ENCODE data around the gene RPGRIP1.

RPGRIP1 gene

DNA sequence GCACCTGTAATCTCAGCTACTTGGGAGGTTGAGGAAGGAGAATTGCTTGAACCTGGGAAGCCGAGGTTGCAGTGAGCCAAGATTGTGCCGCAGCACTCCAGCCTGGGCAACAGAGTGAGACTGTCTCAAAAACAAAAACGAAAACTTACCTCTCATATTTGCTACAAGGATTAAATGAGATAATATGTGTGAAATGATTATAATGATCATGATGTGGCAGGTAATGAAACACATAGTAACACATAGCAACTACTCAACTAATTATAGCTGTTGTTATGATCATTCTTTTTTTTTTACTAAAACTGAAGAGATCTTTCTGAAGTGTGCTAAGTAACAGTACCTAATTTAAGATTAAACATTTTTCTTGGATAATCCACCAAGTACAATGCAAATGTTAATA is 30.1 kb downstream of the RPGRIP1 start:
- TF ChIP-seq, protein P1, sequence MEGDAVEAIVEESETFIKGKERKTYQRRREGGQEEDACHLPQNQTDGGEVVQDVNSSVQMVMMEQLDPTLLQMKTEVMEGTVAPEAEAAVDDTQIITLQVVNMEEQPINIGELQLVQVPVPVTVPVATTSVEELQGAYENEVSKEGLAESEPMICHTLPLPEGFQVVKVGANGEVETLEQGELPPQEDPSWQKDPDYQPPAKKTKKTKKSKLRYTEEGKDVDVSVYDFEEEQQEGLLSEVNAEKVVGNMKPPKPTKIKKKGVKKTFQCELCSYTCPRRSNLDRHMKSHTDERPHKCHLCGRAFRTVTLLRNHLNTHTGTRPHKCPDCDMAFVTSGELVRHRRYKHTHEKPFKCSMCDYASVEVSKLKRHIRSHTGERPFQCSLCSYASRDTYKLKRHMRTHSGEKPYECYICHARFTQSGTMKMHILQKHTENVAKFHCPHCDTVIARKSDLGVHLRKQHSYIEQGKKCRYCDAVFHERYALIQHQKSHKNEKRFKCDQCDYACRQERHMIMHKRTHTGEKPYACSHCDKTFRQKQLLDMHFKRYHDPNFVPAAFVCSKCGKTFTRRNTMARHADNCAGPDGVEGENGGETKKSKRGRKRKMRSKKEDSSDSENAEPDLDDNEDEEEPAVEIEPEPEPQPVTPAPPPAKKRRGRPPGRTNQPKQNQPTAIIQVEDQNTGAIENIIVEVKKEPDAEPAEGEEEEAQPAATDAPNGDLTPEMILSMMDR (conservative IDR thresholded peaks at IDR 0.05; ENCODE audit: control insufficient read depth, insufficient read depth, low read depth, low read length): no peak
- H3K4me3 ChIP-seq (ENCODE audit: control insufficient read depth, low read depth, low read length): no peak overlapping the region
- no peak for DNase-seq (ENCODE audit: low read depth)

DNA sequence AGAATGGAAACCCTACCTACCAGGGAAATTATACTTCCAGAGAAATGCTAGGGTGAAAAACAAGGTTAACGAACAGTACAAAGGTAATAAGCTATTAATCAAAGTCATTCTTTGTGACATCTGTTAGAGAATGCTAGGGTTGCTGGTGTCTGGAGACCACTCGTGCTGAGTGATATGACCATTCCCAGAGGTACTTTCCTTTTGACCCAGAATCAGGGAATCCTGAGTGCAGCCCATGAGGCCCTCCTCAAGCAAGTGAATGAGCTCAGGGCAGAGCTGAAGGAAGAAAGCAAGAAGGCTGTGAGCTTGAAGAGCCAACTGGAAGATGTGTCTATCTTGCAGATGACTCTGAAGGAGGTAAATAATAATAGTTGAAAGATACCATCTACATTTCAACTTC is 31.7 kb downstream of the RPGRIP1 start:
- no peak for DNase-seq (ENCODE audit: low read depth)
- no peak overlapping the region for H3K4me3 ChIP-seq (ENCODE audit: control insufficient read depth, low read depth, low read length)
- TF ChIP-seq, protein P1 (conservative IDR thresholded peaks at IDR 0.05; ENCODE audit: control insufficient read depth, insufficient read depth, low read depth, low read length): no peak

DNA sequence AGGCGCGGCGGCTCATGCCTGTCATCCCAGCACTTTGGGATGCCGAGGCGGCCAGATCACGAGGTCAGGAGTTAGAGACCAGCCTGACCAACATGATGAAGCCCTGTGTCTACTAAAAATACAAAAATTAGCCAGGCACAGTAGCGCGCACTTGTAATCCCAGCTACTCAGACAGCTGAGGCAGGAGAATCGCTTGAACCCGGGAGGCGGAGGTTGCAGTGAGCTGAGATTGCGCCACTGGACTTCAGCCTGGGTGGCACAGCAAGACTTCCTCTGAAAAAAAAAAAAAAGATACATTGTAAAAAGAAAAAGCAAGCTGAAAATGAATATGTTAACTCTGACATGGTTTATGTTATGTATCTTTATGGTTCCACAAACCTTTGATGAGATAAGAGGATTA is 33.6 kb downstream of the RPGRIP1 start:
- no peak overlapping the region for H3K4me3 ChIP-seq (ENCODE audit: control insufficient read depth, low read depth, low read length)
- TF ChIP-seq, protein P1 (conservative IDR thresholded peaks at IDR 0.05; ENCODE audit: control insufficient read depth, insufficient read depth, low read depth, low read length): no peak
- no peak for DNase-seq (ENCODE audit: low read depth)

DNA sequence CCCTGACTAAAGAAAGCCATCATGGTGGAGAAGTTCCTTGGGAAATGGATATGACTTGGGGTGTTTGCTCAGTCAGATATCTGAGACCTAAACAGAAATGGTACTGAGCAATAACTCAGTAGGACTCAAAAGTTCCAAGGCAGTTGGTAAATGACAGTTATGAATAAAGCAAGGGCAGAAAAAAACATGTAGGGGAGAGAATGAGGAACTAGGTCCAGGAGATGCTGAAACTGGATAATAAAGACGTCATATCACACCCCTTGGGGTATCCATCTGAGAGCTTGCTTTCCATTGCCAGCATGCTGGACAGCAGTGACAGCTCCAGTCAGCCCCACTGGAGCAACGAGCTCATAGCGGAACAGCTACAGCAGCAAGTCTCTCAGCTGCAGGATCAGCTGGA is 37.5 kb downstream of the RPGRIP1 start:
- DNase-seq (ENCODE audit: low read depth): no peak
- TF ChIP-seq, protein P1 (conservative IDR thresholded peaks at IDR 0.05; ENCODE audit: control insufficient read depth, insufficient read depth, low read depth, low read length): no peak
- no peak overlapping the region for H3K4me3 ChIP-seq (ENCODE audit: control insufficient read depth, low read depth, low read length)

DNA sequence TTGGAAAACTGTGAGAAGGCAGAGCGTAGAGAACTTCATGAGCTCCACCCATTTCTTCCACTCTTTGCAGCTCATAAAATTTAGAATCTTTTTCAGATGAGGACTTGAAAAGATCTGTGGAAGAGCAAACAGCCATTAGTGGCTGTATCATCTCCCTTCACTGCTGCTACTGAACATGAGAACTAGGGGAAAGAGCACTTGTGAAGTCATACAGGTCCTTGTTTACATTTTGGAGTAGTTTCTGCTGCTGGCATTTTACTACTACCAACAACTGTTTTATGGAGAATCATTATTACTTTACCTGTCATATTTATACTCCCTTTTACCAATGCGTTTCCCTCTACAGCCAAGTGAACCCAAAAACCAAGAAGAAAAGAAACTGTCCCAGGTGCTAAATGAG is 41.0 kb downstream of the RPGRIP1 start:
- TF ChIP-seq, protein P1 (conservative IDR thresholded peaks at IDR 0.05; ENCODE audit: control insufficient read depth, insufficient read depth, low read depth, low read length): no peak
- no peak for DNase-seq (ENCODE audit: low read depth)
- no peak overlapping the region for H3K4me3 ChIP-seq (ENCODE audit: control insufficient read depth, low read depth, low read length)

DNA sequence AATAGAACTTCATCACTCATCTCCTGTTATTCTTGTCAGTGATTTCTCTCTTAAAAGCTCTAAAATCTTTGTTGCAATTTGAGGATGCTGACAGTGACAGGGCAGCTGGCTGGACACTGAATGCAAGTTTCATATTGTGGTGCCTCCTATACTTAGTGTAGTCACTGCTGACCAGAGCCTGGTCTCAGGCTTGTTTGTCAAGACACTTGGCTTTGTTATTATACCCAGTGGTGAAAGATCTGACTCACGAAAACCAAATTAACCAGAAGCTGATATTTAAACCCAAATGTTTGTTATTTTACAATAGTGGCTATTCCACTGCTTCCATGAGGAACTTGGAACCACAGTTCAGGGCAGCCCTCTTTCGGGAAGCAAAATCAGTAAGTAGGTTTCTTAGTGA is 42.8 kb downstream of the RPGRIP1 start:
- TF ChIP-seq, protein P1 (conservative IDR thresholded peaks at IDR 0.05; ENCODE audit: control insufficient read depth, insufficient read depth, low read depth, low read length): no peak
- no peak for DNase-seq (ENCODE audit: low read depth)

DNA sequence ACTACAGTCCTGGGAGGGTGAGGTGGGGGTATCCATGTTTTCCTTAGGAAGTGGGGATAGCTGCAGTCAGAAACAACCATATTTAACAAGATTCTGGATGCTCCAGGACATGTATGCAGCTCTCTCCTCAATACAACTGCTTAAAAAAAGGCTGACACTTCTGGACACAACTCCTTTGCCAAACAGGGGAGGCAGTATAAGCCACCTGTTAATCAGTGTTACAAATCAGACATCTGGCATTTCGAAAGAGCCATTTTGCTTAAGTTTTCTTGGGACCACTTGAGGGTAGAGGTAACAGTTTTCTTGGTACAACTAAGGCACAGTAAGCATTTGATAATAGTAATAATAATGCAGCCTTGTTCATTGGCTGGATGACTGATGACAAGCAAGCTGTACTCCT is 47.1 kb downstream of the RPGRIP1 start:
- DNase-seq (ENCODE audit: low read depth): peak; percentile 24
- no peak overlapping the region for H3K4me3 ChIP-seq (ENCODE audit: control insufficient read depth, low read depth, low read length)
- TF ChIP-seq, protein P1 (conservative IDR thresholded peaks at IDR 0.05; ENCODE audit: control insufficient read depth, insufficient read depth, low read depth, low read length): no peak

More for the DNA sequence above, 42.8 kb downstream of the RPGRIP1 start:
- no peak overlapping the region for H3K4me3 ChIP-seq (ENCODE audit: control insufficient read depth, low read depth, low read length)

Measured in fibroblast of mammary gland (primary cell).